Measurements from ENCODE around the gene UNC119. TPM values are rescaled to one million over a fixed set of nuclear protein-coding genes. Genes with fewer than 3 reads are reported as not detected.

The UNC119 gene
- total RNA-seq, 1 experiment from 2014 or later: 68.4 TPM

DNA sequence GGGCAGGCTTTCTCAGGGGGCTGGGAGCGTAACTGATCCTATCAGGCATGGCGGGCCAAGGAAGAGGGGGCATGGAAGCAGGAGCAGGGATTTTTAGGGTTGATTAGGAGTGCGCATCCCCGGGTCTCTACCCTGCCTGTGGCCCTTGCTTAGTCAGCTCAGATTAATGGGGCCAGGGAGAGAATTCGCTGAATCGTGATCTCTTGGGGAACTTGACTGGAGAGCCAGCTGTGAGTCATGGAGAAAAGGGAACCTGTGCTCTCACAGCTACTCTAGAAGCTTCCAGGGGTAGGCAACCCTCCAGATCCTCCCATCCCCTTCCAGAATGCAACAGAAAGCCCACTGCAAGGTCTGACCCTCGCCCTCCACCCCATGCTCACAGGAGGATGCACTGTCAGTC, 42.6 kb downstream of the UNC119 start:
- no peaks in the 10 kb centered on the region for H3K36me3 ChIP-seq (ENCODE audit: low read depth, low read length)
- H3K4me1 ChIP-seq (ENCODE audit: insufficient read depth, low read length): no peaks in the 10 kb centered on the region
- ChIA-PET POLR2A (ENCODE audit: unreplicated experiment) (no interaction called here), CTCF (no interaction called here)
- H3K9me3 ChIP-seq (ENCODE audit: low read length): no peaks in the 10 kb centered on the region
- BruUV-seq (replicated peaks): no TSS peak
- no peaks in the 10 kb centered on the region for H3K79me2 ChIP-seq (ENCODE audit: low read length)
- H3K27ac ChIP-seq (ENCODE audit: low read length): no peak overlapping the region
- 0 out of 2 replicates have a peak, but pooled peaks cover 3% of the 10 kb centered on the region for H3K27me3 ChIP-seq (ENCODE audit: low read length)
- H3K4me2 ChIP-seq (ENCODE audit: low read length): no peak overlapping the region
- H3K9ac ChIP-seq (ENCODE audit: low read length): no peak overlapping the region
- no peaks in the 10 kb centered on the region for H3K9me2 ChIP-seq (replicated peaks; ENCODE audit: low read length)
- TF ChIP-seq EZH2 (IDR thresholded peaks at IDR 0.05; ENCODE audit: low read length, unreplicated experiment) (no peak), EZH2phosphoT487 (IDR thresholded peaks at IDR 0.05; ENCODE audit: borderline replicate concordance, low read length) (no peak)
- TF ChIP-seq, protein P1, sequence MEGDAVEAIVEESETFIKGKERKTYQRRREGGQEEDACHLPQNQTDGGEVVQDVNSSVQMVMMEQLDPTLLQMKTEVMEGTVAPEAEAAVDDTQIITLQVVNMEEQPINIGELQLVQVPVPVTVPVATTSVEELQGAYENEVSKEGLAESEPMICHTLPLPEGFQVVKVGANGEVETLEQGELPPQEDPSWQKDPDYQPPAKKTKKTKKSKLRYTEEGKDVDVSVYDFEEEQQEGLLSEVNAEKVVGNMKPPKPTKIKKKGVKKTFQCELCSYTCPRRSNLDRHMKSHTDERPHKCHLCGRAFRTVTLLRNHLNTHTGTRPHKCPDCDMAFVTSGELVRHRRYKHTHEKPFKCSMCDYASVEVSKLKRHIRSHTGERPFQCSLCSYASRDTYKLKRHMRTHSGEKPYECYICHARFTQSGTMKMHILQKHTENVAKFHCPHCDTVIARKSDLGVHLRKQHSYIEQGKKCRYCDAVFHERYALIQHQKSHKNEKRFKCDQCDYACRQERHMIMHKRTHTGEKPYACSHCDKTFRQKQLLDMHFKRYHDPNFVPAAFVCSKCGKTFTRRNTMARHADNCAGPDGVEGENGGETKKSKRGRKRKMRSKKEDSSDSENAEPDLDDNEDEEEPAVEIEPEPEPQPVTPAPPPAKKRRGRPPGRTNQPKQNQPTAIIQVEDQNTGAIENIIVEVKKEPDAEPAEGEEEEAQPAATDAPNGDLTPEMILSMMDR (conservative IDR thresholded peaks at IDR 0.05; ENCODE audit: low read depth, low read length): no peak
- H2AFZ ChIP-seq (ENCODE audit: low read length): no peak overlapping the region
- intact Hi-C loops (cut with micrococcal nuclease): no loop called here
- ATAC-seq (no peak), DNase-seq (no peak)
- H3K4me3 ChIP-seq (ENCODE audit: low read length): no peak overlapping the region
- no peaks in the 10 kb centered on the region for H3F3A ChIP-seq (ENCODE audit: low read length, unreplicated experiment)
- no peaks in the 10 kb centered on the region for H4K20me1 ChIP-seq (ENCODE audit: low read length)

DNA sequence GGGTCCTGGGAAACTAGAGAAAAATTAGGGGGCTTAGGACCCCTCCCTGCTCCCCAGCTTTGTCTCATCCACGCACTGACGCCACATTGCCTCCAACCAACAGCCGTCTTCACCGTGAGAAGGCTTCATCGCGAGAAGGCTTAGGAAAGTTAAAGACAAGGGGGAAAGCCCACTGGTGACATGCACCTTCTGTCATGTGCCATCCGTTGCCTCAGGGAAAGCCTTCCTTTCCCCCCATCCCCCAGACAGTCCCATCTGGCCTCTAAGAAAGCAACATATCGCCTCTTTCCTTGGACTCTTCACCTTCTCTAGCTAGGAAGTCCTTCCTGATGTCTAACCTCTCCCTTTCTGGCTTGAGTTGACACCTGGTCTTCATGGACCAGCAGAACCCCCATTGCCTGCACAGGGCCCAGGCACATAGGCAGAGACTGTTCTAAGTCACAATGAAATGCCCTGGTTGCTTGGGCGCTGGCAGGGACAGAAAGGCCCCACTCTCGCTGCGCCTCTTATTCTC, 44.2 kb downstream of the UNC119 start:
- TF ChIP-seq, protein P1 (conservative IDR thresholded peaks at IDR 0.05; ENCODE audit: low read depth, low read length): no peak
- no peak for TF ChIP-seq EZH2 (IDR thresholded peaks at IDR 0.05; ENCODE audit: low read length, unreplicated experiment)
- TF ChIP-seq EZH2phosphoT487 (IDR thresholded peaks at IDR 0.05; ENCODE audit: borderline replicate concordance, low read length): no peak
- Histone ChIP-seq H3K27ac (ENCODE audit: low read length) (no peak overlapping the region), H3K9me3 (ENCODE audit: low read length) (no peaks in the 10 kb centered on the region), H2AFZ (ENCODE audit: low read length) (no peak overlapping the region), H3K9me2 (replicated peaks; ENCODE audit: low read length) (no peaks in the 10 kb centered on the region), H3K36me3 (ENCODE audit: low read depth, low read length) (no peaks in the 10 kb centered on the region), H4K20me1 (ENCODE audit: low read length) (no peaks in the 10 kb centered on the region), H3K9ac (ENCODE audit: low read length) (no peak overlapping the region), H3K4me1 (ENCODE audit: insufficient read depth, low read length) (no peaks in the 10 kb centered on the region), H3F3A (ENCODE audit: low read length, unreplicated experiment) (no peaks in the 10 kb centered on the region), H3K27me3 (ENCODE audit: low read length) (0 out of 2 replicates have a peak, but pooled peaks cover 4% of the 10 kb centered on the region), H3K79me2 (ENCODE audit: low read length) (no peaks in the 10 kb centered on the region), H3K4me3 (ENCODE audit: low read length) (no peak overlapping the region), H3K4me2 (ENCODE audit: low read length) (no peak overlapping the region)
- no peak for DNase-seq
- BruUV-seq (replicated peaks): no TSS peak
- intact Hi-C loops (cut with micrococcal nuclease): no loop called here
- CTCF ChIA-PET: no interaction called here
- POLR2A ChIA-PET (ENCODE audit: unreplicated experiment): no interaction called here
- no peak for ATAC-seq

DNA sequence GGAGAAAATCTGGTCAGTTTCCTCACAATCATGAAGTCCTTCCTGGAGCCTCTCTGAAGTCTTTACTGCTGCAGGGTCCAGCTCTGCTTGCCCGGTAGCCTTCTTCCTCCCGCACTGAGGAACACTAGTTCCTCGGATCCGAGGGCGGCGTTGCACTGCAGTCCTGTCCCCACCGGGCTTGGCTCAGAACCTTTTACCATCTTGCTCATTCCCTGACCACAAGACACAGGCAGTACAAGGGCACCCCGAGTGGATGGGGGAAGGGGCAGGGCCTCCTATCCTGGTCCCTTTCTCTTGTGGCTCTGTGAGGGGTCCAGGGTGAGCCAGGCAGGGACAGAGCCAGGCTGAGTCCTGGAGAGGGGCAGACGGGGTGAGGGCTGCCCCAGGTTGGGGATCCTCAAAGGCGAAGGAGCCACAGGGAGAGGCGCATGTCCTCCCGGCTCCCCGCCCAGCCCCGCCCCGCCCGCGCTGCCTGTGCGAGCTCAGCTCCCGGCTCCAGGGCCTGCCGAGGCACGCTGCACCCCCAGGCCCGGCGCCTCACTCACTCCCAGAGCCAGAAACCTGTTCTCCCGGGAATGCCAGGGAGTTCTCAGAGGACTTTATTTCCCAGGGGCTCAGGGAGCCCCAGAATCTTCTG, 44.7 kb downstream of the UNC119 start:
- no peak overlapping the region for H2AFZ ChIP-seq (ENCODE audit: low read length)
- ChIA-PET CTCF (no interaction called here), POLR2A (ENCODE audit: unreplicated experiment) (no interaction called here)
- H4K20me1 ChIP-seq (ENCODE audit: low read length): no peaks in the 10 kb centered on the region
- no peaks in the 10 kb centered on the region for H3K9me2 ChIP-seq (replicated peaks; ENCODE audit: low read length)
- H3K9ac ChIP-seq (ENCODE audit: low read length): no peak overlapping the region
- no peaks in the 10 kb centered on the region for H3K79me2 ChIP-seq (ENCODE audit: low read length)
- no peak for DNase-seq
- intact Hi-C loops (cut with micrococcal nuclease): no loop called here
- no peaks in the 10 kb centered on the region for H3K9me3 ChIP-seq (ENCODE audit: low read length)
- no peaks in the 10 kb centered on the region for H3K36me3 ChIP-seq (ENCODE audit: low read depth, low read length)
- H3F3A ChIP-seq (ENCODE audit: low read length, unreplicated experiment): no peaks in the 10 kb centered on the region
- no peak overlapping the region for H3K4me3 ChIP-seq (ENCODE audit: low read length)
- H3K4me2 ChIP-seq (ENCODE audit: low read length): no peak overlapping the region
- 0 out of 2 replicates have a peak, but pooled peaks cover 4% of the 10 kb centered on the region for H3K27me3 ChIP-seq (ENCODE audit: low read length)
- BruUV-seq (replicated peaks): no TSS peak
- no peak overlapping the region for H3K27ac ChIP-seq (ENCODE audit: low read length)
- no peaks in the 10 kb centered on the region for H3K4me1 ChIP-seq (ENCODE audit: insufficient read depth, low read length)
- TF ChIP-seq, protein P1 (conservative IDR thresholded peaks at IDR 0.05; ENCODE audit: low read depth, low read length): no peak
- TF ChIP-seq EZH2phosphoT487 (IDR thresholded peaks at IDR 0.05; ENCODE audit: borderline replicate concordance, low read length): no peak
- TF ChIP-seq EZH2 (IDR thresholded peaks at IDR 0.05; ENCODE audit: low read length, unreplicated experiment): no peak
- ATAC-seq: no peak
